Mononuclear cell (primary cell): ENCODE results near the gene MGAT1. TPM values are rescaled to one million over a fixed set of nuclear protein-coding genes. Genes with fewer than 3 reads are reported as not detected.

ENCODE experiments used
- H3K27me3 ChIP-seq: 2 replicates; pipeline ENCODE4 v1.6.0; 2011; ENCODE audit warnings: low read length, control low read depth; ENCODE audit not compliant: insufficient read depth
- H3K4me1 ChIP-seq: 2 replicates; pipeline ENCODE4 v1.5.1; 2011; ENCODE audit warnings: mild to moderate bottlenecking, low read length, control low read depth; ENCODE audit not compliant: insufficient read depth
- H3K4me3 ChIP-seq: 2 replicates; pipeline ENCODE4 v1.5.1; 2011; ENCODE audit warnings: mild to moderate bottlenecking, low read length, moderate library complexity
- H3K9me3 ChIP-seq: 2 replicates; pipeline ENCODE4 v1.5.1; 2011; ENCODE audit warnings: low read depth, mild to moderate bottlenecking, control low read depth, low read length
- total RNA-seq: library from RNA; depleted of rRNA; stranded (reverse); fragments of >200 nt; gene quantifications from one replicate; pipeline ENCODE4 v1.2.3, GENCODE V29; 2012

Gene MGAT1
- 119 TPM for total RNA-seq

DNA sequence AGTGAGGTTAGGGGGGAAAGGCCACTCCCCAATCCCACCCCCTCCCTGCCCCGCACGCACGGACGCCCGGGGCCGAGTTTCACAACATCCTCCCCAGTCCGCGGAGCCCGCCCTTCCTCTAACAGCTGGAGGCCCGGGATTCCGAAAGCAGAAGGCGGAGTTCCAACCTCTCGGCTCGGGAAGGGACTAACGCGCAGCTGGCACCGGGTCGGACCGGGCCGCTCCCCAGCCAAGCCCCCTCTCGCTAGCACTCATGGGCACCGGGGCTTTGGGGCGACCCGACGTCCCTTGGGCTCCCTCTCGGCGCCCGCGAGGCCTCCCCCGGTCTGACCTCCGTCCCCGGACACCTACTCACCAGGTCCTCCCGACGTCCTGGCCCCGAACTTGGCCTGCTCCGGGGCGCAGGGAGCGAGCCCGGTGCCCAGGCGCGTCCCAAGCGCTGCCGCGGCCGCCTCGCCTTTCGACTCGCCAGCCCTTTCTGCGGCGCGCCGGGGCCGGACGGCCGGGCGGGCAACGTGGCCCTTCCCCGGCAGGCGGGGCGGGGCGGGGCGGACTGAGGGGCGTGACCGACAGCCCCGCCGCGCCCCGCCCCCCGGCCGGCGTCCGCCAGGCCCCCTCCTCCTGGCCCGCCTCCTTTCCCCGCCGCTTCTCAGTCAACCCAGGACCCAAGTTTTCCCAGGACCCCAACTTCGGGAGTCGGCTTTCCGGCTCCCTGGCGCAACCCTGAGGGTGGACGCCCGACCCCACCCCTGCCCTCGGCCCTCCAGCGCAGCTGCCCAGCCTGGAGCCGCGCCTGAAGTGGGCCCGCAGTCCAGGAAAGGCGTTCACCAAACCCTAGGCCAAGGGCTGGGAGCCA is at the start of gene MGAT1:
TSS of gene MGAT1 (minus strand) at position 482 of the 856 bp plus-strand sequence. CDS start 9,835 bp downstream, outside the sequence.
- H3K4me3 ChIP-seq: peak within 1 kb of the TSS; percentile 57
- peaks cover 83% of the 10 kb centered on the region for H3K4me1 ChIP-seq
- no peaks in the 10 kb centered on the region for H3K9me3 ChIP-seq
- H3K27me3 ChIP-seq: no peaks in the 10 kb centered on the region

DNA sequence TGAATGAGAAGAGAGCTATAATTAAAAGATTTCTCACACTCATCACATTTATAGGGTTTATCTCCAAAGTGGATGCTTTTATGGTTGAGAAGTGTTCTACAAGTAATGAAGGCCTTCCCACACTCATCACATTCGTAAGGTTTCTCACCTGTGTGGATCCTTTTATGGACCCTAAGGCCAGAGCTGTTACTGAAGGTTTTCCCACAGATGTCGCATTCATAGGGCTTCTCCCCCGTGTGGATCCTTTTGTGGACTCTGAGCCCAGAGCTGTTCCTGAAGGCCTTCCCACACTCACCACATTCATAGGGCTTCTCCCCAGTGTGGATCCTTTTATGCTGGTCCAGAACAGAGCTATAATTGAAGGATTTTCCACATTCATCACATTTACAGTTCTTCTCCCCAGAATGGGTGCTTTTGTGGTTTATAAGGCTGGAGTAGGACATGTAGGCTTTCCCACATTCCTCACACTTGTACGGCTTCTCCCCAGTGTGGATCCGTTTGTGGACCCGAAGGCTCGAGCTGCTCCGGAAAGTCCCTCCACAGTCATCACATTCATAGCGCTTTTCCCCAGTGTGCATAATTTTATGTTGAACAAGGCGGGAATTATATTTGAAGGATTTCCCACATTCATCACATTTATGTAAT is 48.0 kb upstream of the MGAT1 start:
- Histone ChIP-seq H3K27me3 (no peaks in the 10 kb centered on the region), H3K4me3 (no peak overlapping the region), H3K4me1 (no peaks in the 10 kb centered on the region), H3K9me3 (peaks cover 47% of the 10 kb centered on the region)

DNA sequence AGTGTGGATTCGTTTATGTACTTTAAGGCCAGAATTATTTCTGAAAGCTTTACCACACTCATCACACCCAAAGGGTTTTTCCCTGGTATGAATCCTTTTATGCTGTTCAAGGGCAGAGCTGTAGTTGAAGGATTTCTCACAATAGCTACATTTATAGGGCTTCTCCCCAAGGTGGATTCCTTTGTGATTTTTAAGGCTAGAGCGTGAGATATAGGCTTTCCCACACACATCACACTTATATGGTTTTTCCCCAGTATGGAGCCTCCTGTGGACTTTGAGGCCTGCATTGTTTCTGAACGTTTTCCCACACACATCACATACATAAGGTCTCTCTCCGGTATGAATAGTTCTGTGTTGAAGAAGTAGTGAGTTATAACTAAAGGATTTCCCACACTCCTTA is 47.2 kb upstream of the MGAT1 start:
- no peaks in the 10 kb centered on the region for H3K4me1 ChIP-seq
- no peak overlapping the region for H3K4me3 ChIP-seq
- H3K9me3 ChIP-seq: peaks cover 47% of the 10 kb centered on the region
- no peaks in the 10 kb centered on the region for H3K27me3 ChIP-seq

DNA sequence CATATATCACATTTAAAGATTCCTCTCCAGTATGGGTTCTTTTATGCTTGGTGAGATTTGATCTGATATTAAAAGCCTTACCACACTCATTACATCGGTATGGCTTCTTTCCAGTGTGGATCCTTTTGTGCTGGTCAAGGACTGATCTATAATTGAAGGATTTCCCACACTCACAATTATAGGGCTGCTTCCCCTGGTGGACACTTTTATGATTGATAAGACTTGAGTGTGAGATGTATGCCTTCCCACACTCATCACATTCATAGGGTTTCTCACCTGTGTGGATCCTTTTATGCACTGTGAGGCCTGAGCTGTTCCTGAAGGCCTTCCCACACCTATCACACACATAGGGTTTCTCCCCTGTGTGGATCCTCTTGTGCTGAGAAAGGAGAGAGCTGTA is 46.3 kb upstream of the MGAT1 start:
- Histone ChIP-seq H3K4me3 (no peak overlapping the region), H3K27me3 (no peaks in the 10 kb centered on the region), H3K9me3 (peaks cover 47% of the 10 kb centered on the region), H3K4me1 (no peaks in the 10 kb centered on the region)

- Histone ChIP-seq H3K4me1 (no peaks in the 10 kb centered on the region), H3K9me3 (peaks cover 47% of the 10 kb centered on the region), H3K4me3 (no peak overlapping the region), H3K27me3 (no peaks in the 10 kb centered on the region)
Observed at GRCh38 chr5:180848265-180848664, 45.7 kb upstream of the MGAT1 start.

GRCh38 chr5:180847026-180847425 is 44.4 kb upstream of the MGAT1 start:
- no peaks in the 10 kb centered on the region for H3K4me1 ChIP-seq
- H3K9me3 ChIP-seq: peaks cover 47% of the 10 kb centered on the region
- no peaks in the 10 kb centered on the region for H3K27me3 ChIP-seq

GRCh38 chr5:180844858-180845257 is 42.3 kb upstream of the MGAT1 start:
- peaks cover 27% of the 10 kb centered on the region for H3K9me3 ChIP-seq
- no peaks in the 10 kb centered on the region for H3K4me1 ChIP-seq
- H3K4me3 ChIP-seq: no peak overlapping the region
- no peaks in the 10 kb centered on the region for H3K27me3 ChIP-seq

More at GRCh38 chr5:180847026-180847425, 44.4 kb upstream of the MGAT1 start:
- H3K4me3 ChIP-seq: no peak overlapping the region

DNA sequence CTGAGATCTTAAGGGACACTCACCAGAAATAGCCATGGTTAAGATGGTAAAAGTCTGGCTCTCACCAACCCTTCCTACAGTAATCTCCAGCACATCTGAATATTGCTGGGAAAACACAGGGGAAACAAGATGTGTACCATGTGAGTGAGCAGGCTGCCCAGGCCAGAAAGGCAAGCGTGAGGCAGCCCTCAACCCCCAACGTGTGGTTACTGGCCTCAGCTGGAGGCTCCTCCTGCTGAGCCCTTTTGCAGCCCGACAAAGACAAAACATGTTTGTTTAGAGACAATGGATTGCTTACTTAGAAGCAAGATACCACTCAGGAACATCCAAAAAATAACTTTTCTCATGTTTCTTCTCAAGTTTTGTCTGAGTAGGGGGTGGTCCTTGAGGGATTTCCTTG is 41.8 kb upstream of the MGAT1 start:
- Histone ChIP-seq H3K4me1 (no peaks in the 10 kb centered on the region), H3K27me3 (no peaks in the 10 kb centered on the region), H3K9me3 (peaks cover 22% of the 10 kb centered on the region), H3K4me3 (no peak overlapping the region)

DNA sequence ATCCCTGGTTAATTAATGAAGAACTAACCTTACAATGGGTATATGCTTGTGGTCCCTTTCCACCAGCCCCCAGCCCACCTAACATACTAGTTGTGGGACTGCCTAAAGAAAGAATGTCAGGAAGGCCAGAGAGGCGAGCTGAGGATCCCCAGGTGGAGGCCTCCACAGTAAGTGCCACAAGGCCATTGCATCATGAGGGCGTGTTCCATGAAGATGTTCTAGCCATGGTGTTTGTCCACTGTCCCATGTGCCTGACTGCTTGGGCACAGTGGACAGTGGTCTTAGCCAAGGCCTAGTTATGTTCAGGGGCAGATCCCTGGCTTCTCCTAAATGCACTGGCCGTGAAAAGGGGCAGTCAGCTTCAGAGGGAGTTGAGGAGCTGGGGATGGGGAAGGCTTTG is 37.3 kb upstream of the MGAT1 start:
- Histone ChIP-seq H3K9me3 (no peaks in the 10 kb centered on the region), H3K4me1 (no peaks in the 10 kb centered on the region), H3K27me3 (no peaks in the 10 kb centered on the region), H3K4me3 (no peak overlapping the region)

GRCh38 chr5:180839227-180839626 is 36.6 kb upstream of the MGAT1 start:
- Histone ChIP-seq H3K27me3 (no peaks in the 10 kb centered on the region), H3K4me1 (peaks cover 2% of the 10 kb centered on the region), H3K9me3 (no peaks in the 10 kb centered on the region), H3K4me3 (no peak overlapping the region)

DNA sequence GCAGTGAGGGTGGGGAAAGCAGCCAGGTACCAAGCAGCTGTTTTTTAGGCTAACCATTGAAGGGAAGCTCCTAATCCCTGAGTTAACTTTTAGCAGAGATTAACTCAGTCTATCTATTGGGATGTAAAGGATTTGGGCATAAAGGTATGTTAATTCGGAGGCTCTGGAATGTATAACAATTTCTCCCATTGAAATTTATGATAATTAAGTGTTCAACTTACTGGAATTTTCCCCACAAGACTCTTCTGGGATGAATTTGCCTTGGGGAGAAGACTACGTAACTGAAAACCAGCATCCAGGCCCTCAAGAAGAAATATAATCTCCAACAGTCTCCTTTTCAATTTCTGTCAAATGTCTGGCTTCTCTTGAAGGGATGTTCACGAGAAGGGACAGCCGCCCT is 34.9 kb upstream of the MGAT1 start:
- H3K4me1 ChIP-seq: peaks cover 19% of the 10 kb centered on the region
- no peaks in the 10 kb centered on the region for H3K27me3 ChIP-seq
- H3K4me3 ChIP-seq: no peak overlapping the region

GRCh38 chr5:180832638-180833068 is 30.0 kb upstream of the MGAT1 start:
- H3K4me1 ChIP-seq: peaks cover 49% of the 10 kb centered on the region

More for the DNA sequence above, 34.9 kb upstream of the MGAT1 start:
- no peaks in the 10 kb centered on the region for H3K9me3 ChIP-seq

GRCh38 chr5:180831139-180832093 is 28.8 kb upstream of the MGAT1 start:
- peak overlapping the region; percentile 65 for H3K4me3 ChIP-seq
- H3K27me3 ChIP-seq: no peaks in the 10 kb centered on the region
- peaks cover 49% of the 10 kb centered on the region for H3K4me1 ChIP-seq
- H3K9me3 ChIP-seq: no peaks in the 10 kb centered on the region

More at GRCh38 chr5:180832638-180833068, 30.0 kb upstream of the MGAT1 start:
- Histone ChIP-seq H3K9me3 (no peaks in the 10 kb centered on the region), H3K4me3 (no peak overlapping the region), H3K27me3 (no peaks in the 10 kb centered on the region)

DNA sequence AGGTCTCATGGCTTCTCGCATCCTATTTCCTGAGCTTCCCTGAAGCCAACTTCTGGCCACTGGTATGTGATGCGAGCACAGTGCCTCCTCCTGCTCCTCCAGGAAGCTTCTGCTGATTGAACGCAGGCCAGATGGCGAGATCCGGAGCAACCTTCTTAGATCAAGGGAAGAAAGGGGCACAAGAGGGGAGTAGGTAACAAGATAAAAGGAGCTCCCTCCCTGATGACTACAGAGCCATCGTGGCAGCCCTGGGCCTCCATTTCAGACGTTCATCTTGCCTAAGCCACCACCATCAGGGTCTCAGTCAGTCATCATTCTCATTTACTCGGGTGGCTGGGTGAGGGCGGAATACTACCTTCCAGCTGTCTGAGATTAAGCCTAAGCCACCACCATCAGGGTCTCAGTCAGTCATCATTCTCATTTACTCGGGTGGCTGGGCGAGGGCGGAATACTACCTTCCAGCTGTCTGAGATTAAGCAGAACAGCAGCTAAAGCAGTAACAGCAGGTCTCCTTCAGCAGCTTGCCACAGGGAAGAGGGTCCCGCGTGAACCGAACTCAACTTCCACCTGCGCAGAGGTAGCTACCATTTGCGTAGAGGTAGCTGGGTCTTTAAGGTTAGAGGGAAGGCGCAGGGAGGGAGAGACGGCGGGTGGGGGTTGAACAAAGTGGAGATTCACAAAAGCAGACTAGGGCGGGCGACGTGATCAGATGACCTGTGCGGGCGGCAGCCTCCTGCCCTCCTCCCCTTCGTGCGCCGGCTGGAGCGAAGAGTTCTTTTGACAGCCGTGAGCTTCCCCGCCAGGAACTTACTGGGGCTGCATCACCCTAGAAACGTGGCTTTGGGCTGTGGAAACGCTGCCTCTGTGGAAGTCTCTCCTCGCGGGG is 27.9 kb upstream of the MGAT1 start:
- Histone ChIP-seq H3K9me3 (no peaks in the 10 kb centered on the region), H3K4me3 (peak overlapping the region; percentile 65), H3K27me3 (no peaks in the 10 kb centered on the region), H3K4me1 (peaks cover 49% of the 10 kb centered on the region)
